BE2C (cell line): ENCODE measurements around the gene PLEKHA1.

Source experiments
- DNase-seq: peaks from one replicate; pipeline ENCODE4 v3.0.0-alpha.2; 2020
- H3K27me3 ChIP-seq: fragments of 250-450 bp; sonication (Bioruptor Pico); 2 replicates; pipeline ENCODE4 v1.5.1; 2020; ENCODE audit warnings: mild to moderate bottlenecking
- H3K36me3 ChIP-seq: fragments of 250-450 bp; sonication (Bioruptor Pico); 2 replicates; pipeline ENCODE4 v1.5.1; 2020; ENCODE audit warnings: mild to moderate bottlenecking
- H3K4me1 ChIP-seq: fragments of 250-450 bp; sonication (Bioruptor Pico); 2 replicates; pipeline ENCODE4 v1.5.1; 2020
- H3K4me3 ChIP-seq: 2 replicates; pipeline ENCODE4 v1.5.1; 2011; ENCODE audit warnings: low read depth, low read length
- H3K9me3 ChIP-seq: fragments of 250-450 bp; sonication (Bioruptor Pico); 2 replicates; pipeline ENCODE4 v1.5.1; 2020
- CTCF ChIP-seq: IDR thresholded peaks from 2 replicates; pipeline ENCODE4 v1.5.1; 2012; ENCODE audit warnings: mild to moderate bottlenecking, low read depth, low read length

The PLEKHA1 gene

DNA sequence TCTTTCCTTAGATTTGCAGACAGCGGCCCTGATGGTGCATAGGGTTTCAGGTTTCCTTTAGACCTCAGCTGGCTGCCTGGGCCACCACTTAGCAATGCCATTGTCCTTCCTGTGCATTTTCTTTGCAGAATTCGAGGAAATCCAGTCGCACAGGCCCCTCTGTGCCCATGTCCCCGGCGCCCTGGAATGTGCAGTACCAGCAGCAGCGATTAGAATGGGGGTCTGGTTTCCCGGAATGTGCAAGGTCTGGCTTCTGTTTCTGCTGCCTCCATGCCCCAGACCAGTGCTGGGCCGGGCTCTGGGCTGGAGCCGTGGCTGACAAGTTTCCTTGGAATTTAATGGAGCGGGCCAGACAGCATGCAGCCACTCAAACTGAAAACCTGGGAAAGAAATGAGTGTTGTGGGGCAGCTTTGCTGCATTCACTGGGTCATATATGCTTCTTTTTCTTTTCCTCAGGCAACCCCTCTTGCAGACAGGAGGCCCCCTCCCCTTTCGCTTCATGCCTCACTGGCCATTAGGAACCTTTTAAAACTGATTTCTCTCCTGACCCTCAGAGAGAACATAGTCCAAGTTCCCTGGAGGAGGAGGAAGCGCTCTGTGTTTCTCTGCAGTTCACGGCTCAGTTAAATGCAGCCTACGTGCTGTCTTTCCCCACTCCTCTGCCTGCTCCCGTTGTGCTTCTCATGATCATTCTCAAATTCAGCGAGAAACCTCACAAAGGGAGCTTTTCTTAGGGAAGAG, 101.3 kb downstream of the PLEKHA1 start:
- H3K27me3 ChIP-seq: peaks cover 5% of the 10 kb centered on the region; the same call in 1 of the 2 replicates
- TF ChIP-seq CTCF: no peak
- no peak overlapping the region for H3K4me3 ChIP-seq
- no peaks in the 10 kb centered on the region for H3K9me3 ChIP-seq
- no peaks in the 10 kb centered on the region for H3K36me3 ChIP-seq
- no peak for DNase-seq
- no peaks in the 10 kb centered on the region for H3K4me1 ChIP-seq

DNA sequence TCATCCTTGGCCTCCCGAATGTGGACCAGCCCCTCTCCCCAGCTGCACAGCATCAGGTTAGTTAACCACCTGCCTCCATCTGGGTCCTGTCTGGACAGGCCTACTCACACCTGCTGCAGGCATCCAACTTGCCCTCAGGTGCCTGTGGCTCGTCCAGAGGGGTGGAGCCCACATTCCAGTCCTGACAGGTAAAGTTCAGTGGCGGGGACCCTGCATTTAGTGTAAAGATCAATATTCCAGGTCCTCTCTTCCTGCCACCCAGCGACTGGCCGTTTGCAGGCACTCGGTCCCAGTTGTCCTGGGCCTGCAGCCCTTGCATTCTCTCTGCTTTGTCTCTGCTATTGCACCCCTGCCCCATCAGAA, 101.8 kb downstream of the PLEKHA1 start:
- H3K27me3 ChIP-seq: no peaks in the 10 kb centered on the region
- no peaks in the 10 kb centered on the region for H3K4me1 ChIP-seq
- no peak for DNase-seq
- H3K9me3 ChIP-seq: no peaks in the 10 kb centered on the region
- H3K4me3 ChIP-seq: no peak overlapping the region
- no peaks in the 10 kb centered on the region for H3K36me3 ChIP-seq
- TF ChIP-seq CTCF: no peak

- Histone ChIP-seq H3K9me3 (no peaks in the 10 kb centered on the region), H3K4me3 (no peak overlapping the region), H3K36me3 (no peaks in the 10 kb centered on the region), H3K4me1 (no peaks in the 10 kb centered on the region), H3K27me3 (no peaks in the 10 kb centered on the region)
- no peak for TF ChIP-seq CTCF
- DNase-seq: no peak
These were observed 102.9 kb downstream of the PLEKHA1 start for GRCh38 chr10:122477436-122477835.

GRCh38 chr10:122478971-122479370, 104.5 kb downstream of the PLEKHA1 start:
- H3K27me3 ChIP-seq: no peaks in the 10 kb centered on the region

DNA sequence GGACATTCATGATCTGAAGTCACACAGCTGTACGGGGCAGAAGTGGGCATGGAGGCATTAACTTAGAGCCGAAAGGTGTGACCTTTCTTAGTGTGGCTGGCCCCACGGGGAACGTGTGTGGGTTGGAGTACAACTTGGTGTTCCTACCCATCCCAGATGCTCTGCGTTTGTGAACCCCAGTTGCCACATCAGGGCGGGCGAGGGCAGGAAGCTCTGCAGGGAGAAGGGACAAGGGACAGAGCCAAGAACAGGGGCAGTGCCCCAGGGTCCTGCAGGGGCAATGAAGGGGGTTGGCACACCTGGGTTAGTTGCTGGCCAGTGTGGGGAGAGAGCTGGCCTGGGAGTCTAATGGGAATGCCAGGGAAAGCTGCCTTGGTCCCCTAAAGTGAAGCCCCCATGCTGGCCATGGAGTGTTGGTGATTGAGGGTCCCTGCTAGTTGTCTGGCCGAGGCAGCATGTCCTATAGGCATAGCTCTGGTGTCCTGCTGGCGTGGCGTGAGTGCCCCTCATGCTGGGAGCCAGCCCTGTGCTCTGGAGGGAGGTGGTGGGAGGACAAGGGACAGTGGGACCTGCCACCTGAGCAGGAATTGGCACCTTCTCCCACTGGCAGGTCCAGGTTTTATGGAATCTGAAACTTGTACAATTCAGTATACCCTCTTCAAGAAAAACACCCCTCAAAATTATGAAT, 105.8 kb downstream of the PLEKHA1 start:
- DNase-seq: no peak
- Histone ChIP-seq H3K4me3 (no peak overlapping the region), H3K36me3 (no peaks in the 10 kb centered on the region), H3K27me3 (no peaks in the 10 kb centered on the region), H3K9me3 (no peaks in the 10 kb centered on the region), H3K4me1 (no peaks in the 10 kb centered on the region)
- no peak for TF ChIP-seq CTCF

More at GRCh38 chr10:122478971-122479370, 104.5 kb downstream of the PLEKHA1 start:
- TF ChIP-seq CTCF: no peak
- no peak for DNase-seq
- Histone ChIP-seq H3K4me3 (no peak overlapping the region), H3K36me3 (no peaks in the 10 kb centered on the region), H3K4me1 (no peaks in the 10 kb centered on the region), H3K9me3 (no peaks in the 10 kb centered on the region)
